ENCODE data around the gene OR5H14.
"Not testable (repeated sequence)": the region's sequence is repeated elsewhere in the genome, so short reads cannot be mapped to it uniquely, and the experiment has no call there.

The OR5H14 gene

DNA sequence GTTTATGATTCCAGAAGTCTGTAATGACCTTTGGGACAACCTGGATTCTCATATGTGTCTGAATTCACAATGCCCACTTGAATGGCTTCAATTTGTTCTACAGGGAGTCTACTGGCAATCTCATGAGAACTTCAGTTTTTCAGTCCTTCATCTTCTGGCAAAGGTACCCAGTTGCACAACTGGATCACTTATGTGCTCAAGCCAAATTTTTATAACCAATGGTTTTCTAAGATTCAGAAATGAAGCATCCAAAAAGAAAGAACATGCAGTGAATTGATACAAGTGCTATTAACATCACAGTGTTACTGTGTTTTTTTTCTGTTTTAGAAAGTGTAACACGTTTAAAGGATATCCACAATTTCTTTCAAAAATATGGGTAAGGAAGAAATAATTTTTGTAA lies at the start of gene OR5H14:
TSS of gene OR5H14 (plus strand) at position 301 of the 400 bp plus-strand sequence. CDS start 1,907 bp downstream, outside the sequence.
- Histone ChIP-seq H3K4me1 (ENCODE audit: control insufficient read depth, insufficient read depth, low read length) (no peaks in the 10 kb centered on the region), H3K4me3 (ENCODE audit: low read length in 2 of 2) (no peak within 1 kb of the TSS), H3K36me3 (ENCODE audit: control insufficient read depth in 2 of 2, insufficient read depth in 2 of 2, low read length in 2 of 2) (no peaks in the 10 kb centered on the region), H3K9ac (ENCODE audit: low read length in 2 of 2) (no peak within 1 kb of the TSS), H3K27me3 (ENCODE audit: control insufficient read depth in 1 of 2, insufficient read depth in 2 of 2, low read length in 2 of 2) (no peaks in the 10 kb centered on the region), H3K9me3 (ENCODE audit: control insufficient read depth in 2 of 2, low read length in 2 of 2) (no peaks in the 10 kb centered on the region), H3K27ac (ENCODE audit: low read length) (no peak within 1 kb of the TSS)

DNA sequence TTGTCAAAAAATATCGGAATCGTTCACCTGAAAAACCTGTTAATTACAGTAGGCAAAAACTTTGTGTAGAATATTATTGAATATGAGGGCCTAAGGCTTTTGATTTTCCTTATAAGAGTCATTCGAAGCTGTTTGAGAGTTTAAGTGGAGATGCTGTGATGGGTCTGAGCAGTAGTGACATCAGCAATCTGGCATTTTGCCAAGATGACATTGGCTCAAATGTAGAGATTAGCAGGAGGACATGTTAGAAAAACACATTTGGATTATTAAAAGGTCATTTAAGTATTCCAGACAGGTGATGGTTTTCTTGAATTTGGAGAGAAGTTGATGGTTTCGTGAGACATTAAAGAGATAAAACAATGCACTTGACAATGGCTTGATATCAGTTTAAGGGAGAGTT lies 47.4 kb upstream of the OR5H14 start:
- Histone ChIP-seq H3K27ac (ENCODE audit: low read length) (no peak overlapping the region), H3K9ac (ENCODE audit: low read length in 2 of 2) (no peak overlapping the region), H3K36me3 (ENCODE audit: control insufficient read depth in 2 of 2, insufficient read depth in 2 of 2, low read length in 2 of 2) (no peaks in the 10 kb centered on the region), H3K9me3 (ENCODE audit: control insufficient read depth in 2 of 2, low read length in 2 of 2) (no peaks in the 10 kb centered on the region), H3K4me3 (ENCODE audit: low read length in 2 of 2) (no peak overlapping the region), H3K27me3 (ENCODE audit: control insufficient read depth in 1 of 2, insufficient read depth in 2 of 2, low read length in 2 of 2) (no peaks in the 10 kb centered on the region), H3K4me1 (ENCODE audit: control insufficient read depth, insufficient read depth, low read length) (no peaks in the 10 kb centered on the region)

DNA sequence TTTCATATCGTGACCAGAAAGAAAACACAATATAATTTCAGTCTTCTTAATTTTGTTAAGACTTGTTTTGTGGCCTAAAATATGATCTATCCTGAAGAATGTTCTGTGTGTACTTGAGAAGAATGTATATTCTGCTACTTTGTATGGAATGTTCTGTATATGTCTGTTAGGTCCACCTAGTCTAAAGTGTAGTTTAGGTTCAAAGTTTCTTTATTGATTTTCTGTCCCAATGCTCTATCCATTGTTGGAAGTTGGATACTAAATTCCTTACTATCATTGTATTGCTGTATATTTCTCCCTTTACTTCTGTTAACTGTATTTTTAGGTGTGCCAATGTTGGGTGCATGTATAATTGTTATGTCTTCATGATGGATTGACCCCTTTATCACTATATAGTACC lies 39.1 kb upstream of the OR5H14 start:
- no peak overlapping the region for H3K27ac ChIP-seq (ENCODE audit: low read length)
- H3K9me3 ChIP-seq (ENCODE audit: control insufficient read depth in 2 of 2, low read length in 2 of 2) = no peaks in the 10 kb centered on the region
- no peak overlapping the region for H3K9ac ChIP-seq (ENCODE audit: low read length in 2 of 2)
- H3K4me3 ChIP-seq (ENCODE audit: low read length in 2 of 2) = no peak overlapping the region
- H3K4me1 ChIP-seq (ENCODE audit: control insufficient read depth, insufficient read depth, low read length) = no peaks in the 10 kb centered on the region
- H3K27me3 ChIP-seq (ENCODE audit: control insufficient read depth in 1 of 2, insufficient read depth in 2 of 2, low read length in 2 of 2) = no peaks in the 10 kb centered on the region
- no peaks in the 10 kb centered on the region for H3K36me3 ChIP-seq (ENCODE audit: control insufficient read depth in 2 of 2, insufficient read depth in 2 of 2, low read length in 2 of 2)

DNA sequence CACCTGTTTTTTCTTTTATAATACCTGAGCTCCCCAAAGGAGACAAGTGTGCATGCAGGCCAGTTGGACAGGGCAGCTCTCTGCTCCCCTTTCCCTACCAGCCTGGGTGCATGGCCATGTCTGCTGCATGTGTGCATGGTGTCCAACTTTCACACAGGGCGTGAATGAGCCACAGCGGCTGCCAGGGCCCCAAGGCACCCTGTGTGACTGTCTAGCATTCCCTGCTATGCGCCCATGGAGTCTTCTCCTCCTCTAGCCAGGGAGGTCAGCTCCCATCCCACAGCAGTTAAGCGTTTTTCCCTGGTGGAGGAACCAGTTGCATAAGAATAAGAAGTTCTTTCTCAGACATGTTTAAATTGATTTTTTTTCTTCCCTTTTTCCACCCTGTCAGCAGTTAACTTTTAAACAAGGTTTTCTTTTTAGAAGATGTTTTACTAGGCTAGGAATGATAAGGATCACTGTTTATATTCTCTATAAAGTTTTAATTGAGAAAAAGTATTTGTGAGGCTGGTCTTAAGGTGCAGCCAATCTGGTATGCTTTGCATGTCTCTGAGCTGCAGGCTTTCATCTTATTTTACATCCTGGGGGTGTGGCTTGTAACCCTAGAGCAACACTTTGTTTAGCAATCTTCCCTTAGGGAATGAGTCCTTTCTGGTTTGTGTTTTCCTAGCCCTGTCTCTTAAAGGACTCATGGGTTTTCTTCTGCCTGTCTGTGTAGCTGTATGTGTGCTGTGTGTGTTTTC lies 37.3 kb upstream of the OR5H14 start:
- Histone ChIP-seq H3K4me3 (ENCODE audit: low read length in 2 of 2) (no peak overlapping the region), H3K4me1 (ENCODE audit: control insufficient read depth, insufficient read depth, low read length) (no peaks in the 10 kb centered on the region), H3K27ac (ENCODE audit: low read length) (no peak overlapping the region), H3K36me3 (ENCODE audit: control insufficient read depth in 2 of 2, insufficient read depth in 2 of 2, low read length in 2 of 2) (no peaks in the 10 kb centered on the region), H3K9me3 (ENCODE audit: control insufficient read depth in 2 of 2, low read length in 2 of 2) (no peaks in the 10 kb centered on the region), H3K9ac (ENCODE audit: low read length in 2 of 2) (no peak overlapping the region), H3K27me3 (ENCODE audit: control insufficient read depth in 1 of 2, insufficient read depth in 2 of 2, low read length in 2 of 2) (no peaks in the 10 kb centered on the region)

DNA sequence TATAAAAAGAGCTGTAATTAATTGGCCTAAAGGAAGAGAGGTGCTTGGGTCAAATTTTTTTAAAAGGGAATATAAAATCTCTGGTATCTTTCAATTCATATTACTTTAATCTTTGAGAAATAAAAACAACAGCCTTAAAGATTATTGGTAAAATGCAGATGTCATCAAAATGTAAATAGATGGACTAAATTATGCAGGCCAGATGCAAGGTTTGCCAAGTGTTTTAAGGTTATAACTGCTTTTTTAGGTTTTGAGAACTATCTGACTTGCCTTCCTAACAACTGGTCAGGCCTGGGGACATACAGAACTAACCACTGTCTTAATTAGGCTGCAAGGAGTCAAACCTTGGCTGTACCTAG lies 36.8 kb upstream of the OR5H14 start:
- H3K4me1 ChIP-seq (ENCODE audit: control insufficient read depth, insufficient read depth, low read length) = no peaks in the 10 kb centered on the region
- no peaks in the 10 kb centered on the region for H3K36me3 ChIP-seq (ENCODE audit: control insufficient read depth in 2 of 2, insufficient read depth in 2 of 2, low read length in 2 of 2)
- no peak overlapping the region for H3K9ac ChIP-seq (ENCODE audit: low read length in 2 of 2)
- H3K27me3 ChIP-seq (ENCODE audit: control insufficient read depth in 1 of 2, insufficient read depth in 2 of 2, low read length in 2 of 2) = no peaks in the 10 kb centered on the region
- no peak overlapping the region for H3K27ac ChIP-seq (ENCODE audit: low read length)
- no peaks in the 10 kb centered on the region for H3K9me3 ChIP-seq (ENCODE audit: control insufficient read depth in 2 of 2, low read length in 2 of 2)
- H3K4me3 ChIP-seq (ENCODE audit: low read length in 2 of 2) = no peak overlapping the region

DNA sequence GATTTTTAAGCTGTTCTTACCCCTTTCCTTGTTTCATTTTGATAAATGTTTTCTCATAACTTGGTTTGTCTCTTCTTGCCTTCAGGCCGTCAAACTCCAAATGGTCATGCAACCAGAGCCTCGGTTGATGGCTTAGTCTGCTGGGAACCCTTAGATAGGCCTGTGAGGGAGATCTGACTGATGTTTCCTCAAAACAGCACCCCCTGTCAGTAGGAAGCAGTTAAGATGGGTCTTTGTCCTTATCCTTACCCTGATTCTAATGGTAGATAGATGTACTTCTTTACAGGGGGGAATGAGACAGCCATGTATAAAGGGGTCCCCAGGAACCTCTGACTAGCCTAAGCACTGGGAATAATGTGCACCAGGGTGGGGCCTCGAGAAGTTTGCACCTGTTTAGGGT lies 33.0 kb upstream of the OR5H14 start:
- Histone ChIP-seq H3K27me3 (ENCODE audit: control insufficient read depth in 1 of 2, insufficient read depth in 2 of 2, low read length in 2 of 2) (no peaks in the 10 kb centered on the region), H3K4me3 (ENCODE audit: low read length in 2 of 2) (no peak overlapping the region), H3K4me1 (ENCODE audit: control insufficient read depth, insufficient read depth, low read length) (no peaks in the 10 kb centered on the region), H3K36me3 (ENCODE audit: control insufficient read depth in 2 of 2, insufficient read depth in 2 of 2, low read length in 2 of 2) (no peaks in the 10 kb centered on the region), H3K9me3 (ENCODE audit: control insufficient read depth in 2 of 2, low read length in 2 of 2) (no peaks in the 10 kb centered on the region), H3K27ac (ENCODE audit: low read length) (no peak overlapping the region), H3K9ac (ENCODE audit: low read length in 2 of 2) (no peak overlapping the region)

DNA sequence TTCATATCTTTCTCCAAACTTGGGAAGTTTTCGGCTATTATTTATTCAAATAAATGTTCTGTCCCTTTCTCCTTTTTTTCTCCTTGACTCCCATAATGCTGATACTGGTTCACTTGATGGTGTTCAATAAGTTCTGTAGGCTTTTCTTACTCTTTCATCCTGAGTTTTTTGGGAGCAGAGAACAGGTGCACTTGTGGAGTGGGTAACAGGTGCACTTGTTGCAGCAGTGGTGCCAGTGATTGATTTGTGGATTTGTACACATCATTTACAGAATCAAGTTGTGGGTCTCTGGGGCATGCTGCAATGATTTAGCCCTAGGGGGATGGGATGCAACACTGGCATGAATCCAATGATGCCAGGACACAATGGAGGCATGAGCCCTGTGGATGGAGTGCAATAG lies 31.6 kb upstream of the OR5H14 start:
- H3K4me1 ChIP-seq (ENCODE audit: control insufficient read depth, insufficient read depth, low read length) = no peaks in the 10 kb centered on the region
- no peak overlapping the region for H3K4me3 ChIP-seq (ENCODE audit: low read length in 2 of 2)
- no peak overlapping the region for H3K27ac ChIP-seq (ENCODE audit: low read length)
- H3K9me3 ChIP-seq (ENCODE audit: control insufficient read depth in 2 of 2, low read length in 2 of 2) = no peaks in the 10 kb centered on the region
- no peaks in the 10 kb centered on the region for H3K27me3 ChIP-seq (ENCODE audit: control insufficient read depth in 1 of 2, insufficient read depth in 2 of 2, low read length in 2 of 2)
- H3K9ac ChIP-seq (ENCODE audit: low read length in 2 of 2) = no peak overlapping the region
- no peaks in the 10 kb centered on the region for H3K36me3 ChIP-seq (ENCODE audit: control insufficient read depth in 2 of 2, insufficient read depth in 2 of 2, low read length in 2 of 2)

DNA sequence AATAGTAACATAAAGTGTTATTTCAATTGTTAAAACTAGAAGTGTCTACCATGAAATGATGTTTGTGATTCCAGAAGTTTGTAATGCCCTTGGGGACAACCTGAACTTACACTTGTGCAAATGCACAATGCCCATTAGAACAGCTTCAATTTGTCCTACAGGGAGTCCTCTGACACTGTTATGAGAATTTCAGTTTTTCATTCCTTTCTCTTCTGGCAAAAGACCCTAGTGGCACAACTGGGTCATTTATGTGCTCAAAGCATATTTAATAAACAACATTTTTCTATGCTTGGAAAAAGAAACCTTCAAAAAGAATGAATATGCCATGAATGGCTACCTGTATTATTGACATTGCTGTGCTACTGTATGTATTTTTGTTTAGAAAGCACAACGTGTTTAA lies 16.9 kb upstream of the OR5H14 start, which contains the start of gene OR5H1:
TSS of gene OR5H1 (plus strand) at position 301 of the 400 bp plus-strand sequence. CDS start 1,977 bp downstream, outside the sequence.
- no peaks in the 10 kb centered on the region for H3K27me3 ChIP-seq (ENCODE audit: control insufficient read depth in 1 of 2, insufficient read depth in 2 of 2, low read length in 2 of 2)
- no peaks in the 10 kb centered on the region for H3K4me1 ChIP-seq (ENCODE audit: control insufficient read depth, insufficient read depth, low read length)
- H3K36me3 ChIP-seq (ENCODE audit: control insufficient read depth in 2 of 2, insufficient read depth in 2 of 2, low read length in 2 of 2) = no peaks in the 10 kb centered on the region
- H3K4me3 ChIP-seq (ENCODE audit: low read length in 2 of 2) = no peak within 1 kb of the TSS
- H3K9ac ChIP-seq (ENCODE audit: low read length in 2 of 2) = no peak within 1 kb of the TSS
- H3K9me3 ChIP-seq (ENCODE audit: control insufficient read depth in 2 of 2, low read length in 2 of 2) = no peaks in the 10 kb centered on the region
- no peak within 1 kb of the TSS for H3K27ac ChIP-seq (ENCODE audit: low read length)

DNA sequence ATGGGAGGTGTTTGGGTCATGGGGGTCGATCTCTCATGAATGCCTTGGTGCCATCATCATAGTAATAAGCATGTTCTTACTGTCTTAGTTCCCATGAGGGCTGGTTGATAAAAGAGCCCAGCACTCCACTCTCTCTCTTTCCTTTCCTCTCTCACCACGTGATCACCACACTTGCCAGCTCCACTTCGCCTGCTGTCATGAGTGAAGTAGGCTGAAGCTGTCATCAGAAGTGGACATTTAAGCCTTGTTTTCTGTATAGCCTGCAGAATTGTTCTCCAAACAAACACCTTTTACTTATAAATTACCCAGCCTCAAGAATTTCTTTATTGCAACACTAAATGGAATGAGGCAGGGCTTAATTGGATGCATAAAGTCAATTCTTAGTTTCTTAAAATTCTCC lies 10.6 kb upstream of the OR5H14 start:
- no peak overlapping the region for H3K9ac ChIP-seq (ENCODE audit: low read length in 2 of 2)
- H3K9me3 ChIP-seq (ENCODE audit: control insufficient read depth in 2 of 2, low read length in 2 of 2) = no peaks in the 10 kb centered on the region
- no peak overlapping the region for H3K4me3 ChIP-seq (ENCODE audit: low read length in 2 of 2)
- no peak overlapping the region for H3K27ac ChIP-seq (ENCODE audit: low read length)
- H3K4me1 ChIP-seq (ENCODE audit: control insufficient read depth, insufficient read depth, low read length) = no peaks in the 10 kb centered on the region
- no peaks in the 10 kb centered on the region for H3K36me3 ChIP-seq (ENCODE audit: control insufficient read depth in 2 of 2, insufficient read depth in 2 of 2, low read length in 2 of 2)
- H3K27me3 ChIP-seq (ENCODE audit: control insufficient read depth in 1 of 2, insufficient read depth in 2 of 2, low read length in 2 of 2) = no peaks in the 10 kb centered on the region

DNA sequence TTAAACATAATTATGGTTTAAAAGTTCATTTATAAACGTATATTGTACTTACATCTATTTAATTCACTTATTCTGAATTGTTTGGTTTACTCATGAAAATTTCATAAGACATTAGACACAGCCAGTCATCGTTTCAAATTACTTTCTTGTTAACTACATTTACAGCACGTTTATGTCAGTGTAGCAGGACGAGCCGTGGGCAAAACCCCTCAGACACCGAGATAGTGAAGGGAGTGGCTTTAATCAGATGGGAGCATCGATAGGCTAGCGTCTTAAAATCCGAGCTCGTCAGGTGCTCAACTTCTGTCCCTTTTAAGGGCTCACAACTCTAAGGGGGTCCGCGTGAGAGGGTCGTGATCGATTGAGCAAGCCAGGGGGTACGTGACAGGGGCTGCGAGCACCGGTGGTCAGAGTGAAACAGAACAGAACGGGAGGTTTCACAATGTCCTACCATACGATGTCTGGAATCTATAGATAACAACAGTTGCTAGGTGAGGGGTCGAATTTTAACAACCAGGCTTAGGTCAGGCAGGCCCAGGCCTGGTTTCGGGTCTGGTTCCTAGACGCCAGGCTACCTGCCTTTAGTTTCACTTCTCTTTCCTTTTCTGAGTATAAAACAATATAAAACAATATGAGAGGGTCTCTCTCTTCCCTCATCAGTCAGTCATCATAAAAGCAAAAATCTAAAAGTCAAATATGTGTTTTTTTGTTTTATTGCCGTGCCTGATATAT lies 9.3 kb upstream of the OR5H14 start:
- not testable (repeated sequence) for H3K9me3 ChIP-seq (ENCODE audit: control insufficient read depth in 2 of 2, low read length in 2 of 2); H3K36me3 ChIP-seq (ENCODE audit: control insufficient read depth in 2 of 2, insufficient read depth in 2 of 2, low read length in 2 of 2); H3K27ac ChIP-seq (ENCODE audit: low read length); H3K4me3 ChIP-seq (ENCODE audit: low read length in 2 of 2); H3K4me1 ChIP-seq (ENCODE audit: control insufficient read depth, insufficient read depth, low read length); H3K27me3 ChIP-seq (ENCODE audit: control insufficient read depth in 1 of 2, insufficient read depth in 2 of 2, low read length in 2 of 2); H3K9ac ChIP-seq (ENCODE audit: low read length in 2 of 2)

DNA sequence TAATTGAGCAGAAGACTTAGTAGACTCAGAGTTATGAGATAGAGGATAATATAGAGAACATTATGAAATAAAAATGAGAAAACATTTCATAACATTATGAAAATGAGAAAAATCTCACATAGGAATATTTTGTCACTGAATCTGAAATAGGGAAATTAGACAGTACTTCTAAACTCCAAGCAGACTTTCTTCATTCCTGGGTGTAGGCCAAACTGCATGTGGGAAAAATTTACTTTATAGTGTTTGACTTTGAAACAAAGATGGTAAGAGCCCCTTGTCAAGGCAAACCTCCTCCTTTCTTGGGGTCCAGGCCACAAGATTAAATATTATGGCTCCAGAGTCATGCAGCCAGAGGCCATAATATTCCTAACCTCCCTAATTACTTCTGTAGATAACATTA lies 6.7 kb upstream of the OR5H14 start:
- no peak overlapping the region for H3K4me3 ChIP-seq (ENCODE audit: low read length in 2 of 2)
- H3K27ac ChIP-seq (ENCODE audit: low read length) = no peak overlapping the region
- no peak overlapping the region for H3K9ac ChIP-seq (ENCODE audit: low read length in 2 of 2)
- no peaks in the 10 kb centered on the region for H3K36me3 ChIP-seq (ENCODE audit: control insufficient read depth in 2 of 2, insufficient read depth in 2 of 2, low read length in 2 of 2)
- no peaks in the 10 kb centered on the region for H3K9me3 ChIP-seq (ENCODE audit: control insufficient read depth in 2 of 2, low read length in 2 of 2)
- H3K27me3 ChIP-seq (ENCODE audit: control insufficient read depth in 1 of 2, insufficient read depth in 2 of 2, low read length in 2 of 2) = no peaks in the 10 kb centered on the region
- no peaks in the 10 kb centered on the region for H3K4me1 ChIP-seq (ENCODE audit: control insufficient read depth, insufficient read depth, low read length)
